Astrocyte (in vitro differentiated cells and primary cell): ENCODE measurements around the gene EXOC3L2.

ENCODE experiments used
- EZH2 ChIP-seq: IDR thresholded peaks from 2 replicates; pipeline ENCODE4 v1.6.1; 2012; ENCODE audit warnings: mild to moderate bottlenecking, low read length, inconsistent platforms; ENCODE audit not compliant: insufficient read depth
- TF ChIP-seq, protein P1 (sequence below): IDR thresholded peaks from 2 replicates; pipeline ENCODE4 v1.5.1; 2011; ENCODE audit warnings: low read depth, mild to moderate bottlenecking, inconsistent platforms, low read length, moderate library complexity; ENCODE audit not compliant: insufficient read depth

DNA sequence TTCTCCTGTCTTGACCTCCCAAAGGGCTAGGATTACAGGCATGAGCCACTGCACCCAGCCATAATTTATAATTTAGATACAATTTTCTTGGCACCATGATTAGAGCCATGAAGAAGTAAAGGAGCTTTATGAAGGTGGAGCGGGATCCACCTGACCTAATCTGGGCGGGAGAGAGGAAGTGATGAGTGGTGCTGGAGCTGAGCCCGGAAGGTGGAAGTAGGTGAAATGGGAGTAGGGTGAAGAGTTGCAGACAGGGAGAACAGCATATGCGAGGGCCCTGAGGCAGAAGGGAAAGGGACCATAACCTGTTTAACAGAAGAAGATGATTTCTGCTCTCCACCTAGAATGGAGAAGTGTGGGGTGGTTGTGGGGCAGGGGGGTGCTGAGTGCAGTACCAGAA lies 62.4 kb downstream of the EXOC3L2 start:
- TF ChIP-seq, protein P1, sequence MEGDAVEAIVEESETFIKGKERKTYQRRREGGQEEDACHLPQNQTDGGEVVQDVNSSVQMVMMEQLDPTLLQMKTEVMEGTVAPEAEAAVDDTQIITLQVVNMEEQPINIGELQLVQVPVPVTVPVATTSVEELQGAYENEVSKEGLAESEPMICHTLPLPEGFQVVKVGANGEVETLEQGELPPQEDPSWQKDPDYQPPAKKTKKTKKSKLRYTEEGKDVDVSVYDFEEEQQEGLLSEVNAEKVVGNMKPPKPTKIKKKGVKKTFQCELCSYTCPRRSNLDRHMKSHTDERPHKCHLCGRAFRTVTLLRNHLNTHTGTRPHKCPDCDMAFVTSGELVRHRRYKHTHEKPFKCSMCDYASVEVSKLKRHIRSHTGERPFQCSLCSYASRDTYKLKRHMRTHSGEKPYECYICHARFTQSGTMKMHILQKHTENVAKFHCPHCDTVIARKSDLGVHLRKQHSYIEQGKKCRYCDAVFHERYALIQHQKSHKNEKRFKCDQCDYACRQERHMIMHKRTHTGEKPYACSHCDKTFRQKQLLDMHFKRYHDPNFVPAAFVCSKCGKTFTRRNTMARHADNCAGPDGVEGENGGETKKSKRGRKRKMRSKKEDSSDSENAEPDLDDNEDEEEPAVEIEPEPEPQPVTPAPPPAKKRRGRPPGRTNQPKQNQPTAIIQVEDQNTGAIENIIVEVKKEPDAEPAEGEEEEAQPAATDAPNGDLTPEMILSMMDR = no peak
- no peak for TF ChIP-seq EZH2
